GM23338 (cell line): ENCODE measurements around the gene UBL3. TPM values are rescaled to one million over a fixed set of nuclear protein-coding genes. Genes with fewer than 3 reads are reported as not detected.

ENCODE experiments used
- ATAC-seq: fragments of 200-7000 bp; cut with Tn5 transposase; 3 replicates; pipeline ENCODE4 v1.9.1; 2020
- DNase-seq: peaks from one replicate; pipeline ENCODE4 v3.0.0-alpha.2; 2015; ENCODE audit warnings: low spot score
- H2AFZ ChIP-seq: fragments of 200-600 bp; sonication (generic); 2 replicates; pipeline ENCODE4 v1.8.0; 2016; ENCODE audit warnings: antibody characterized with exemption, mild to moderate bottlenecking, moderate library complexity
- H3F3A ChIP-seq: fragments of 200-600 bp; sonication (generic); replicated peaks from 2 replicates; pipeline ENCODE4 v1.8.0; 2017; ENCODE audit warnings: antibody characterized with exemption, mixed run types, low read depth
- H3K27ac ChIP-seq: fragments of 200-600 bp; sonication (generic); 2 replicates; pipeline ENCODE4 v1.6.1; 2016; ENCODE audit warnings: low read depth
- H3K27me3 ChIP-seq: fragments of 200-600 bp; sonication (generic); 2 replicates; pipeline ENCODE4 v1.8.0; 2016; ENCODE audit warnings: mild to moderate bottlenecking, mixed run types, moderate library complexity; ENCODE audit not compliant: insufficient read depth
- H3K36me3 ChIP-seq: fragments of 200-600 bp; sonication (generic); 2 replicates; pipeline ENCODE4 v1.8.0; 2016; ENCODE audit warnings: mild to moderate bottlenecking; ENCODE audit not compliant: insufficient read depth
- H3K4me1 ChIP-seq: fragments of 200-600 bp; sonication (generic); 2 replicates; pipeline ENCODE4 v1.8.0; 2016; ENCODE audit warnings: mild to moderate bottlenecking, moderate library complexity; ENCODE audit not compliant: insufficient read depth
- H3K4me2 ChIP-seq: fragments of 200-600 bp; sonication (generic); 2 replicates; pipeline ENCODE4 v1.7.1; 2017; ENCODE audit warnings: mixed run types
- H3K4me3 ChIP-seq: fragments of 200-600 bp; sonication (generic); 2 replicates; pipeline ENCODE4 v1.6.1; 2016; ENCODE audit warnings: mixed run types
- H3K79me2 ChIP-seq: fragments of 200-600 bp; sonication (generic); replicated peaks from 2 replicates; pipeline ENCODE4 v1.8.0; 2017; ENCODE audit warnings: mild to moderate bottlenecking; ENCODE audit not compliant: insufficient read depth
- H3K9me2 ChIP-seq: fragments of 200-600 bp; sonication (generic); 2 replicates; pipeline ENCODE4 v1.8.0; 2017; ENCODE audit not compliant: insufficient read depth
- H4K20me1 ChIP-seq: fragments of 200-600 bp; sonication (generic); replicated peaks from 2 replicates; pipeline ENCODE4 v1.8.0; 2017; ENCODE audit warnings: mild to moderate bottlenecking; ENCODE audit not compliant: insufficient read depth
- H3K27ac Mint-ChIP-seq: 2 replicates; pipeline ENCODE4 v1.8.0; 2020; ENCODE audit warnings: inconsistent platforms, mild to moderate bottlenecking, moderate library complexity, mixed read lengths
- H3K27me3 Mint-ChIP-seq: 3 replicates; pipeline ENCODE4 v1.8.0; 2022; ENCODE audit warnings: low read depth, mild to moderate bottlenecking, moderate library complexity, mixed read lengths, inconsistent platforms; ENCODE audit not compliant: insufficient read depth, poor library complexity
- H3K36me3 Mint-ChIP-seq: 3 replicates; pipeline ENCODE4 v1.8.0; 2021; ENCODE audit warnings: low read depth, mild to moderate bottlenecking, inconsistent platforms, moderate library complexity, mixed read lengths
- H3K4me1 Mint-ChIP-seq: 3 replicates; pipeline ENCODE4 v1.8.0; 2020; ENCODE audit warnings: mild to moderate bottlenecking, inconsistent platforms, mixed read lengths
- H3K4me3 Mint-ChIP-seq: 3 replicates; pipeline ENCODE4 v1.8.0; 2021; ENCODE audit warnings: moderate library complexity, mild to moderate bottlenecking, inconsistent platforms, mixed read lengths
- H3K9me3 Mint-ChIP-seq: 3 replicates; pipeline ENCODE4 v1.8.0; 2020; ENCODE audit warnings: moderate library complexity, mild to moderate bottlenecking, inconsistent platforms, mixed read lengths
- CREB1 ChIP-seq: fragments of 250-450 bp; sonication (Bioruptor Pico); IDR thresholded peaks from 2 replicates; pipeline ENCODE4 v1.5.0; 2020; ENCODE audit warnings: low read depth, mild to moderate bottlenecking, moderate library complexity
- CTCF ChIP-seq, 2 experiments: fragments of 200-600 bp in 1 of 2; sonication (generic) in 1 of 2; conservative IDR thresholded peaks; 2 replicates each; pipeline versions ENCODE4 v1.5.1 to v1.6.1; 2016 to 2017; ENCODE audit warnings: antibody characterized with exemption in 2 of 2, low read depth in 2 of 2, mild to moderate bottlenecking in 2 of 2, moderate library complexity in 1 of 2
- ETS1 ChIP-seq: IDR thresholded peaks from 2 replicates; pipeline ENCODE4 v1.6.1; 2016; ENCODE audit warnings: antibody characterized with exemption
- JUNB ChIP-seq: IDR thresholded peaks from one replicate; pipeline ENCODE4 v1.6.1; 2016; ENCODE audit warnings: antibody characterized with exemption; ENCODE audit not compliant: unreplicated experiment
- NANOG ChIP-seq: IDR thresholded peaks from 2 replicates; pipeline ENCODE4 v1.6.1; 2016; ENCODE audit warnings: antibody characterized with exemption, borderline replicate concordance
- STAT1 ChIP-seq: IDR thresholded peaks from one replicate; pipeline ENCODE4 v1.6.1; 2016; ENCODE audit warnings: antibody characterized with exemption; ENCODE audit not compliant: unreplicated experiment
- ZNF331 ChIP-seq: fragments of 250-450 bp; sonication (Bioruptor Pico); IDR thresholded peaks from 2 replicates; pipeline ENCODE4 v1.5.0; 2020; ENCODE audit warnings: low read depth, mild to moderate bottlenecking, moderate library complexity
- polyA plus RNA-seq: library from polyadenylated mRNA; unstranded; fragments of >200 nt; fragmentation: Nextera tagmentation; extraction: Ambion mirVana; gene quantifications from 2 replicates; pipeline ENCODE4 v1.2.1, GENCODE V29; 2016
- total RNA-seq: library from RNA; depleted of rRNA; stranded (reverse); fragments of >200 nt; shearing (Covaris generic); gene quantifications from 2 replicates; pipeline ENCODE4 v1.2.3, GENCODE V29; 2014
- TF ChIP-seq, protein P1 (sequence below): fragments of 250-450 bp; sonication (Bioruptor Pico); IDR thresholded peaks from 2 replicates; pipeline ENCODE4 v1.5.0; 2020; ENCODE audit warnings: mild to moderate bottlenecking, moderate library complexity
- TF ChIP-seq, protein P2 (sequence below): IDR thresholded peaks from one replicate; pipeline ENCODE4 v1.6.1; 2018; ENCODE audit warnings: antibody characterized with exemption; ENCODE audit not compliant: unreplicated experiment

The UBL3 gene
- total and polyA plus RNA-seq, 2 experiments from 2014 or later = 9.7 to 21.1 TPM

- TF ChIP-seq, protein P1, sequence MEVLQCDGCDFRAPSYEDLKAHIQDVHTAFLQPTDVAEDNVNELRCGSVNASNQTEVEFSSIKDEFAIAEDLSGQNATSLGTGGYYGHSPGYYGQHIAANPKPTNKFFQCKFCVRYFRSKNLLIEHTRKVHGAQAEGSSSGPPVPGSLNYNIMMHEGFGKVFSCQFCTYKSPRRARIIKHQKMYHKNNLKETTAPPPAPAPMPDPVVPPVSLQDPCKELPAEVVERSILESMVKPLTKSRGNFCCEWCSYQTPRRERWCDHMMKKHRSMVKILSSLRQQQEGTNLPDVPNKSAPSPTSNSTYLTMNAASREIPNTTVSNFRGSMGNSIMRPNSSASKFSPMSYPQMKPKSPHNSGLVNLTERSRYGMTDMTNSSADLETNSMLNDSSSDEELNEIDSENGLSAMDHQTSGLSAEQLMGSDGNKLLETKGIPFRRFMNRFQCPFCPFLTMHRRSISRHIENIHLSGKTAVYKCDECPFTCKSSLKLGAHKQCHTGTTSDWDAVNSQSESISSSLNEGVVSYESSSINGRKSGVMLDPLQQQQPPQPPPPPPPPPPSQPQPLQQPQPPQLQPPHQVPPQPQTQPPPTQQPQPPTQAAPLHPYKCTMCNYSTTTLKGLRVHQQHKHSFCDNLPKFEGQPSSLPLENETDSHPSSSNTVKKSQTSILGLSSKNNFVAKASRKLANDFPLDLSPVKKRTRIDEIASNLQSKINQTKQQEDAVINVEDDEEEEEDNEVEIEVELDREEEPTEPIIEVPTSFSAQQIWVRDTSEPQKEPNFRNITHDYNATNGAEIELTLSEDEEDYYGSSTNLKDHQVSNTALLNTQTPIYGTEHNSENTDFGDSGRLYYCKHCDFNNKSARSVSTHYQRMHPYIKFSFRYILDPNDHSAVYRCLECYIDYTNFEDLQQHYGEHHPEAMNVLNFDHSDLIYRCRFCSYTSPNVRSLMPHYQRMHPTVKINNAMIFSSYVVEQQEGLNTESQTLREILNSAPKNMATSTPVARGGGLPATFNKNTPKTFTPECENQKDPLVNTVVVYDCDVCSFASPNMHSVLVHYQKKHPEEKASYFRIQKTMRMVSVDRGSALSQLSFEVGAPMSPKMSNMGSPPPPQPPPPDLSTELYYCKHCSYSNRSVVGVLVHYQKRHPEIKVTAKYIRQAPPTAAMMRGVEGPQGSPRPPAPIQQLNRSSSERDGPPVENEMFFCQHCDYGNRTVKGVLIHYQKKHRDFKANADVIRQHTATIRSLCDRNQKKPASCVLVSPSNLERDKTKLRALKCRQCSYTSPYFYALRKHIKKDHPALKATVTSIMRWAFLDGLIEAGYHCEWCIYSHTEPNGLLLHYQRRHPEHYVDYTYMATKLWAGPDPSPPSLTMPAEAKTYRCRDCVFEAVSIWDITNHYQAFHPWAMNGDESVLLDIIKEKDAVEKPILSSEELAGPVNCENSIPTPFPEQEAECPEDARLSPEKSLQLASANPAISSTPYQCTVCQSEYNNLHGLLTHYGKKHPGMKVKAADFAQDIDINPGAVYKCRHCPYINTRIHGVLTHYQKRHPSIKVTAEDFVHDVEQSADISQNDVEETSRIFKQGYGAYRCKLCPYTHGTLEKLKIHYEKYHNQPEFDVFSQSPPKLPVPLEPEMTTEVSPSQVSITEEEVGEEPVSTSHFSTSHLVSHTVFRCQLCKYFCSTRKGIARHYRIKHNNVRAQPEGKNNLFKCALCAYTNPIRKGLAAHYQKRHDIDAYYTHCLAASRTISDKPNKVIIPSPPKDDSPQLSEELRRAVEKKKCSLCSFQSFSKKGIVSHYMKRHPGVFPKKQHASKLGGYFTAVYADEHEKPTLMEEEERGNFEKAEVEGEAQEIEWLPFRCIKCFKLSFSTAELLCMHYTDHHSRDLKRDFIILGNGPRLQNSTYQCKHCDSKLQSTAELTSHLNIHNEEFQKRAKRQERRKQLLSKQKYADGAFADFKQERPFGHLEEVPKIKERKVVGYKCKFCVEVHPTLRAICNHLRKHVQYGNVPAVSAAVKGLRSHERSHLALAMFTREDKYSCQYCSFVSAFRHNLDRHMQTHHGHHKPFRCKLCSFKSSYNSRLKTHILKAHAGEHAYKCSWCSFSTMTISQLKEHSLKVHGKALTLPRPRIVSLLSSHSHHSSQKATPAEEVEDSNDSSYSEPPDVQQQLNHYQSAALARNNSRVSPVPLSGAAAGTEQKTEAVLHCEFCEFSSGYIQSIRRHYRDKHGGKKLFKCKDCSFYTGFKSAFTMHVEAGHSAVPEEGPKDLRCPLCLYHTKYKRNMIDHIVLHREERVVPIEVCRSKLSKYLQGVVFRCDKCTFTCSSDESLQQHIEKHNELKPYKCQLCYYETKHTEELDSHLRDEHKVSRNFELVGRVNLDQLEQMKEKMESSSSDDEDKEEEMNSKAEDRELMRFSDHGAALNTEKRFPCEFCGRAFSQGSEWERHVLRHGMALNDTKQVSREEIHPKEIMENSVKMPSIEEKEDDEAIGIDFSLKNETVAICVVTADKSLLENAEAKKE (CRISPR knock-in tag) = no peak
- TF ChIP-seq ZNF331 (CRISPR knock-in tag) (no peak), JUNB (no peak)
These were observed 18.2 kb upstream of the UBL3 start (continued) for GRCh38 chr13:29868581-29868980.

- H3K4me3 Mint-ChIP-seq = no peak overlapping the region
- peaks cover 4% of the 10 kb centered on the region; the same call in 2 of the 3 replicates for H3K4me1 Mint-ChIP-seq
- H3K36me3 Mint-ChIP-seq = no peaks in the 10 kb centered on the region
- H3K36me3 ChIP-seq = no peaks in the 10 kb centered on the region
- no peaks in the 10 kb centered on the region for H3K27me3 Mint-ChIP-seq
- no peak overlapping the region for H3K4me2 ChIP-seq
- H3K4me3 ChIP-seq = no peak overlapping the region
- no peak overlapping the region for H3K27ac Mint-ChIP-seq
- H2AFZ ChIP-seq = peak overlapping the region; percentile 78; the same call in 1 of the 2 replicates
- no peaks in the 10 kb centered on the region for H3K9me3 Mint-ChIP-seq
- DNase-seq (no peak), ATAC-seq (no peak)
- 0 out of 2 replicates have a peak, but pooled peaks cover 5% of the 10 kb centered on the region for H3K9me2 ChIP-seq
- no peaks in the 10 kb centered on the region for H4K20me1 ChIP-seq
- H3K27me3 ChIP-seq = no peaks in the 10 kb centered on the region
- H3K27ac ChIP-seq = no peak overlapping the region
- peaks cover 4% of the 10 kb centered on the region; the same call in 1 of the 2 replicates for H3K4me1 ChIP-seq
- no peaks in the 10 kb centered on the region for H3K79me2 ChIP-seq
- no peaks in the 10 kb centered on the region for H3F3A ChIP-seq
- TF ChIP-seq, protein P2, sequence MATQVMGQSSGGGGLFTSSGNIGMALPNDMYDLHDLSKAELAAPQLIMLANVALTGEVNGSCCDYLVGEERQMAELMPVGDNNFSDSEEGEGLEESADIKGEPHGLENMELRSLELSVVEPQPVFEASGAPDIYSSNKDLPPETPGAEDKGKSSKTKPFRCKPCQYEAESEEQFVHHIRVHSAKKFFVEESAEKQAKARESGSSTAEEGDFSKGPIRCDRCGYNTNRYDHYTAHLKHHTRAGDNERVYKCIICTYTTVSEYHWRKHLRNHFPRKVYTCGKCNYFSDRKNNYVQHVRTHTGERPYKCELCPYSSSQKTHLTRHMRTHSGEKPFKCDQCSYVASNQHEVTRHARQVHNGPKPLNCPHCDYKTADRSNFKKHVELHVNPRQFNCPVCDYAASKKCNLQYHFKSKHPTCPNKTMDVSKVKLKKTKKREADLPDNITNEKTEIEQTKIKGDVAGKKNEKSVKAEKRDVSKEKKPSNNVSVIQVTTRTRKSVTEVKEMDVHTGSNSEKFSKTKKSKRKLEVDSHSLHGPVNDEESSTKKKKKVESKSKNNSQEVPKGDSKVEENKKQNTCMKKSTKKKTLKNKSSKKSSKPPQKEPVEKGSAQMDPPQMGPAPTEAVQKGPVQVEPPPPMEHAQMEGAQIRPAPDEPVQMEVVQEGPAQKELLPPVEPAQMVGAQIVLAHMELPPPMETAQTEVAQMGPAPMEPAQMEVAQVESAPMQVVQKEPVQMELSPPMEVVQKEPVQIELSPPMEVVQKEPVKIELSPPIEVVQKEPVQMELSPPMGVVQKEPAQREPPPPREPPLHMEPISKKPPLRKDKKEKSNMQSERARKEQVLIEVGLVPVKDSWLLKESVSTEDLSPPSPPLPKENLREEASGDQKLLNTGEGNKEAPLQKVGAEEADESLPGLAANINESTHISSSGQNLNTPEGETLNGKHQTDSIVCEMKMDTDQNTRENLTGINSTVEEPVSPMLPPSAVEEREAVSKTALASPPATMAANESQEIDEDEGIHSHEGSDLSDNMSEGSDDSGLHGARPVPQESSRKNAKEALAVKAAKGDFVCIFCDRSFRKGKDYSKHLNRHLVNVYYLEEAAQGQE = no peak
- TF ChIP-seq CREB1 (no peak), CTCF (conservative IDR thresholded peaks at IDR 0.05; ENCODE audit: low read depth in 2 of 2) (no peak), NANOG (no peak), STAT1 (no peak), ETS1 (no peak)
These were observed 15.5 kb upstream of the UBL3 start for GRCh38 chr13:29865934-29866333.
